HG02852 (cell line): ENCODE measurements around the gene TNFSF15.
"Not testable (repeated sequence)": the region's sequence is repeated elsewhere in the genome, so short reads cannot be mapped to it uniquely, and the experiment has no call there.

ENCODE experiments used
- ATAC-seq: cut with Tn5 transposase; IDR thresholded peaks from one replicate; pipeline ENCODE4 v1.9.1; 2021; ENCODE audit warnings: mild to moderate bottlenecking, moderate library complexity; ENCODE audit not compliant: unreplicated experiment

TNFSF15 gene

GRCh38 chr9:114757395-114757794, 48.4 kb downstream of the TNFSF15 start:
- no peak for ATAC-seq

- no peak for ATAC-seq
Observed at GRCh38 chr9:114756920-114757319, 48.9 kb downstream of the TNFSF15 start.

- peak; percentile 54 for ATAC-seq
Observed at GRCh38 chr9:114754581-114754980, 51.3 kb downstream of the TNFSF15 start.

GRCh38 chr9:114746591-114747346, 59.1 kb downstream of the TNFSF15 start:
- ATAC-seq: no peak

GRCh38 chr9:114745879-114746550, 59.8 kb downstream of the TNFSF15 start:
- ATAC-seq: no peak

GRCh38 chr9:114745108-114745848, 60.6 kb downstream of the TNFSF15 start:
- ATAC-seq: no peak

- no peak for ATAC-seq
Observed at GRCh38 chr9:114743446-114743845, 62.4 kb downstream of the TNFSF15 start.

- no peak for ATAC-seq
Observed at GRCh38 chr9:114742947-114743346, 62.9 kb downstream of the TNFSF15 start.

GRCh38 chr9:114741521-114741920, 64.3 kb downstream of the TNFSF15 start:
- ATAC-seq: not testable (repeated sequence)

GRCh38 chr9:114738581-114739316, 67.1 kb downstream of the TNFSF15 start:
- peak; percentile 65 for ATAC-seq

GRCh38 chr9:114737847-114738246, 68.0 kb downstream of the TNFSF15 start:
- ATAC-seq: no peak

- no peak for ATAC-seq
Observed at GRCh38 chr9:114737118-114737517, 68.7 kb downstream of the TNFSF15 start.

- ATAC-seq: no peak
Observed at GRCh38 chr9:114735704-114736103, 70.1 kb downstream of the TNFSF15 start.

- not testable (repeated sequence) for ATAC-seq
Observed at GRCh38 chr9:114735139-114735538, 70.7 kb downstream of the TNFSF15 start.
